ENCODE results near the gene NBPF15. TPM values are rescaled to one million over a fixed set of nuclear protein-coding genes. Genes with fewer than 3 reads are reported as not detected.
A peak's percentile ranks its signal among the peaks of the same experiment; 100 is the strongest.
"Not testable (repeated sequence)": the region's sequence is repeated elsewhere in the genome, so short reads cannot be mapped to it uniquely, and the experiment has no call there.

The NBPF15 gene
- 29.4 to 43.6 TPM (median 43.0 TPM) in 3 replicates for polyA plus RNA-seq
- 11.6 TPM for polyA plus RNA-seq (2011; ENCODE audit: low read depth)
- polyA plus RNA-seq (2011; cell fraction: cytosol; rRNA removed), result 21.5 and 26.4 TPM in 2 replicates
- 130 and 173 TPM in 2 replicates for polyA plus RNA-seq (2011; cell fraction: nucleus; rRNA removed)
- 18.1 and 22.7 TPM in 2 replicates for polyA plus RNA-seq (2012; ENCODE audit: low replicate concordance)
- 45.5 to 69.7 TPM (median 57.3 TPM) in 3 replicates for polyA minus RNA-seq
- 26.5 TPM for polyA minus RNA-seq (2011; cell fraction: cytosol; rRNA and poly(A)+ RNA removed)
- polyA minus RNA-seq (2011; cell fraction: nucleus; rRNA and poly(A)+ RNA removed), result 51.8 and 75.5 TPM in 2 replicates

GRCh38 chr1:144461136-144461759, at the start of gene NBPF15:
TSS of gene NBPF15 (minus strand) at chr1:144461669. CDS start at chr1:144440003, 21,666 bp downstream.
- dilution Hi-C loops (cut with MboI; ENCODE audit: extremely low pct_ligation_motif_present, low sequenced_read_pairs); FAIRE-seq; H3K27ac ChIP-seq (ENCODE audit: control insufficient read depth, insufficient read depth, low read length); H4K20me1 ChIP-seq (ENCODE audit: control insufficient read depth, extremely low read depth, insufficient read depth, low read length); H3K9me3 ChIP-seq (ENCODE audit: control insufficient read depth, low read depth, low read length); DNase-seq (ENCODE audit: low read depth, low spot score); H3K27me3 ChIP-seq (ENCODE audit: control insufficient read depth, extremely low read depth, insufficient read depth, low read length); H3K4me2 ChIP-seq (ENCODE audit: control insufficient read depth, extremely low read depth, insufficient read depth, low read depth, low read length); H3K4me1 ChIP-seq (ENCODE audit: control insufficient read depth, extremely low read depth, insufficient read depth, low read length); H3K9me1 ChIP-seq (ENCODE audit: control insufficient read depth, extremely low read depth, insufficient read depth, low read length); H3K79me2 ChIP-seq (ENCODE audit: control insufficient read depth, insufficient read depth, low read length); H3K36me3 ChIP-seq (ENCODE audit: control insufficient read depth in 2 of 2, extremely low read depth in 1 of 2, insufficient read depth in 2 of 2, low read length in 2 of 2): not testable (repeated sequence)
- Histone ChIP-seq H3K9ac (ENCODE audit: control insufficient read depth, extremely low read depth, insufficient read depth, low read length) (peak within 1 kb of the TSS; percentile 44), H2AFZ (ENCODE audit: control insufficient read depth, low read length) (peak within 1 kb of the TSS; percentile 66), H3K4me3 (ENCODE audit: control insufficient read depth in 2 of 3, extremely low read depth in 1 of 3, insufficient read depth in 2 of 3, low read depth in 1 of 3, low read length in 3 of 3) (peak within 1 kb of the TSS; percentile 38 to 61 (median 59))

GRCh38 chr1:144496429-144496828, 35.0 kb upstream of the NBPF15 start:
- H3K4me2 ChIP-seq (ENCODE audit: control insufficient read depth, extremely low read depth, insufficient read depth, low read depth, low read length); H3K4me1 ChIP-seq (ENCODE audit: control insufficient read depth, extremely low read depth, insufficient read depth, low read length); H3K9ac ChIP-seq (ENCODE audit: control insufficient read depth, extremely low read depth, insufficient read depth, low read length); H3K4me3 ChIP-seq (ENCODE audit: control insufficient read depth in 2 of 3, extremely low read depth in 1 of 3, insufficient read depth in 2 of 3, low read depth in 1 of 3, low read length in 3 of 3); H3K27me3 ChIP-seq (ENCODE audit: control insufficient read depth, extremely low read depth, insufficient read depth, low read length); H3K9me3 ChIP-seq (ENCODE audit: control insufficient read depth, low read depth, low read length); H3K36me3 ChIP-seq (ENCODE audit: control insufficient read depth in 2 of 2, extremely low read depth in 1 of 2, insufficient read depth in 2 of 2, low read length in 2 of 2); H2AFZ ChIP-seq (ENCODE audit: control insufficient read depth, low read length); H3K79me2 ChIP-seq (ENCODE audit: control insufficient read depth, insufficient read depth, low read length); H3K27ac ChIP-seq (ENCODE audit: control insufficient read depth, insufficient read depth, low read length); dilution Hi-C loops (cut with MboI; ENCODE audit: extremely low pct_ligation_motif_present, low sequenced_read_pairs); FAIRE-seq; H4K20me1 ChIP-seq (ENCODE audit: control insufficient read depth, extremely low read depth, insufficient read depth, low read length); DNase-seq (ENCODE audit: low read depth, low spot score); H3K9me1 ChIP-seq (ENCODE audit: control insufficient read depth, extremely low read depth, insufficient read depth, low read length): not testable (repeated sequence)

- H3K27me3 ChIP-seq (ENCODE audit: control insufficient read depth, extremely low read depth, insufficient read depth, low read length); FAIRE-seq; H3K4me3 ChIP-seq (ENCODE audit: control insufficient read depth in 2 of 3, extremely low read depth in 1 of 3, insufficient read depth in 2 of 3, low read depth in 1 of 3, low read length in 3 of 3); H3K9me3 ChIP-seq (ENCODE audit: control insufficient read depth, low read depth, low read length); H3K4me1 ChIP-seq (ENCODE audit: control insufficient read depth, extremely low read depth, insufficient read depth, low read length); dilution Hi-C loops (cut with MboI; ENCODE audit: extremely low pct_ligation_motif_present, low sequenced_read_pairs); H3K4me2 ChIP-seq (ENCODE audit: control insufficient read depth, extremely low read depth, insufficient read depth, low read depth, low read length); H3K79me2 ChIP-seq (ENCODE audit: control insufficient read depth, insufficient read depth, low read length); H3K9ac ChIP-seq (ENCODE audit: control insufficient read depth, extremely low read depth, insufficient read depth, low read length); H3K36me3 ChIP-seq (ENCODE audit: control insufficient read depth in 2 of 2, extremely low read depth in 1 of 2, insufficient read depth in 2 of 2, low read length in 2 of 2); H3K27ac ChIP-seq (ENCODE audit: control insufficient read depth, insufficient read depth, low read length); H4K20me1 ChIP-seq (ENCODE audit: control insufficient read depth, extremely low read depth, insufficient read depth, low read length); H2AFZ ChIP-seq (ENCODE audit: control insufficient read depth, low read length); H3K9me1 ChIP-seq (ENCODE audit: control insufficient read depth, extremely low read depth, insufficient read depth, low read length); DNase-seq (ENCODE audit: low read depth, low spot score): not testable (repeated sequence)
Measured at GRCh38 chr1:144494130-144494529, 32.7 kb upstream of the NBPF15 start.

- H3K4me2 ChIP-seq (ENCODE audit: control insufficient read depth, extremely low read depth, insufficient read depth, low read depth, low read length); H2AFZ ChIP-seq (ENCODE audit: control insufficient read depth, low read length); H3K9me1 ChIP-seq (ENCODE audit: control insufficient read depth, extremely low read depth, insufficient read depth, low read length); H3K79me2 ChIP-seq (ENCODE audit: control insufficient read depth, insufficient read depth, low read length); H3K4me1 ChIP-seq (ENCODE audit: control insufficient read depth, extremely low read depth, insufficient read depth, low read length); H3K27ac ChIP-seq (ENCODE audit: control insufficient read depth, insufficient read depth, low read length); H3K4me3 ChIP-seq (ENCODE audit: control insufficient read depth in 2 of 3, extremely low read depth in 1 of 3, insufficient read depth in 2 of 3, low read depth in 1 of 3, low read length in 3 of 3); DNase-seq (ENCODE audit: low read depth, low spot score); FAIRE-seq; dilution Hi-C loops (cut with MboI; ENCODE audit: extremely low pct_ligation_motif_present, low sequenced_read_pairs); H3K27me3 ChIP-seq (ENCODE audit: control insufficient read depth, extremely low read depth, insufficient read depth, low read length); H3K9me3 ChIP-seq (ENCODE audit: control insufficient read depth, low read depth, low read length); H3K36me3 ChIP-seq (ENCODE audit: control insufficient read depth in 2 of 2, extremely low read depth in 1 of 2, insufficient read depth in 2 of 2, low read length in 2 of 2); H3K9ac ChIP-seq (ENCODE audit: control insufficient read depth, extremely low read depth, insufficient read depth, low read length); H4K20me1 ChIP-seq (ENCODE audit: control insufficient read depth, extremely low read depth, insufficient read depth, low read length): not testable (repeated sequence)
Measured at GRCh38 chr1:144490394-144490793, 28.9 kb upstream of the NBPF15 start.

- H3K4me3 ChIP-seq (ENCODE audit: control insufficient read depth in 2 of 3, extremely low read depth in 1 of 3, insufficient read depth in 2 of 3, low read depth in 1 of 3, low read length in 3 of 3); FAIRE-seq; H3K9me1 ChIP-seq (ENCODE audit: control insufficient read depth, extremely low read depth, insufficient read depth, low read length); H3K4me1 ChIP-seq (ENCODE audit: control insufficient read depth, extremely low read depth, insufficient read depth, low read length); H3K9me3 ChIP-seq (ENCODE audit: control insufficient read depth, low read depth, low read length); DNase-seq (ENCODE audit: low read depth, low spot score); H3K36me3 ChIP-seq (ENCODE audit: control insufficient read depth in 2 of 2, extremely low read depth in 1 of 2, insufficient read depth in 2 of 2, low read length in 2 of 2); H3K27me3 ChIP-seq (ENCODE audit: control insufficient read depth, extremely low read depth, insufficient read depth, low read length); H3K27ac ChIP-seq (ENCODE audit: control insufficient read depth, insufficient read depth, low read length); dilution Hi-C loops (cut with MboI; ENCODE audit: extremely low pct_ligation_motif_present, low sequenced_read_pairs); H3K9ac ChIP-seq (ENCODE audit: control insufficient read depth, extremely low read depth, insufficient read depth, low read length); H3K79me2 ChIP-seq (ENCODE audit: control insufficient read depth, insufficient read depth, low read length); H3K4me2 ChIP-seq (ENCODE audit: control insufficient read depth, extremely low read depth, insufficient read depth, low read depth, low read length); H4K20me1 ChIP-seq (ENCODE audit: control insufficient read depth, extremely low read depth, insufficient read depth, low read length); H2AFZ ChIP-seq (ENCODE audit: control insufficient read depth, low read length): not testable (repeated sequence)
Measured at GRCh38 chr1:144487002-144487401, 25.5 kb upstream of the NBPF15 start.

Measured in keratinocyte (primary cell).